OCI-LY1 (cell line): ENCODE data around the gene PNPLA3.

Experiments used
- CTCF ChIP-seq: fragments of 200-600 bp; sonication (generic), shearing (Covaris generic); IDR thresholded peaks from 2 replicates; pipeline ENCODE4 v1.5.1; 2017; ENCODE audit warnings: mild to moderate bottlenecking, antibody characterized with exemption, low read length, moderate library complexity, mixed read lengths
- EZH2 ChIP-seq: fragments of 200-600 bp; sonication (generic), shearing (Covaris generic); IDR thresholded peaks from 2 replicates; pipeline ENCODE4 v1.8.0; 2017; ENCODE audit warnings: borderline replicate concordance, mixed run types, mild to moderate bottlenecking, antibody characterized with exemption, low read length, moderate library complexity, mixed read lengths

- TF ChIP-seq CTCF = no peak
- TF ChIP-seq EZH2 = no peak
Measured at GRCh38 chr22:43885319-43885671, 38.3 kb upstream of the PNPLA3 start.
